ENCODE results near the gene MPHOSPH6. TPM values are rescaled to one million over a fixed set of nuclear protein-coding genes. Genes with fewer than 3 reads are reported as not detected.

The MPHOSPH6 gene
- total RNA-seq, 6 experiments from 2014 or later = 5.0 to 22.1 (median 9.4) TPM

GRCh38 chr16:82194086-82194485 is 24.1 kb upstream of the MPHOSPH6 start:
- H3K4me3 ChIP-seq = no peak overlapping the region
- no peak for ATAC-seq
- H3K9me3 ChIP-seq = no peaks in the 10 kb centered on the region
- H3K36me3 ChIP-seq = no peaks in the 10 kb centered on the region
- peaks cover 0 to 13% (median 3%) of the 10 kb centered on the region in 4 donors for H3K4me1 ChIP-seq
- H3K27me3 ChIP-seq = no peaks in the 10 kb centered on the region
- no peak for DNase-seq
- H3K27ac ChIP-seq = no peak overlapping the region
- 100% methylated on average over 1 of the region's 1 CpG for WGBS (ENCODE audit: insufficient coverage, low coverage, low lambda C conversion rate, missing lambda C conversion rate)
- TF ChIP-seq CTCF (IDR thresholded peaks at IDR 0.05) (no peak), POLR2A (IDR thresholded peaks at IDR 0.05) (no peak)
- intact Hi-C loops (cut with DNase I) = no loop called here

- H3K4me3 ChIP-seq = no peak overlapping the region
- no peaks in the 10 kb centered on the region for H3K27me3 ChIP-seq
- TF ChIP-seq CTCF (IDR thresholded peaks at IDR 0.05) (no peak), POLR2A (IDR thresholded peaks at IDR 0.05) (no peak)
- no peaks in the 10 kb centered on the region for H3K36me3 ChIP-seq
- 46% methylated on average over 4 of the region's 4 CpGs for WGBS (ENCODE audit: insufficient coverage, low coverage, low lambda C conversion rate, missing lambda C conversion rate)
- ATAC-seq (peak; percentile 40 to 65 (median 59)), DNase-seq (no peak)
- H3K9me3 ChIP-seq = no peaks in the 10 kb centered on the region
- intact Hi-C loops (cut with DNase I) = no loop called here
- H3K4me1 ChIP-seq = peaks cover 0 to 13% (median 3%) of the 10 kb centered on the region in 4 donors
- H3K27ac ChIP-seq = no peak overlapping the region
These were observed 22.6 kb upstream of the MPHOSPH6 start for GRCh38 chr16:82192665-82193064.

- no peaks in the 10 kb centered on the region for H3K9me3 ChIP-seq
- TF ChIP-seq POLR2A (IDR thresholded peaks at IDR 0.05) (no peak), CTCF (IDR thresholded peaks at IDR 0.05) (no peak)
- intact Hi-C loops (cut with DNase I) = no loop called here
- DNase-seq (no peak), ATAC-seq (no peak)
- no peaks in the 10 kb centered on the region for H3K27me3 ChIP-seq
- H3K4me3 ChIP-seq = no peak overlapping the region
- no peak overlapping the region for H3K27ac ChIP-seq
- H3K4me1 ChIP-seq = peaks cover 0 to 1% (median 0%) of the 10 kb centered on the region in 4 donors
- 57% methylated on average over 2 of the region's 2 CpGs for WGBS (ENCODE audit: insufficient coverage, low coverage, low lambda C conversion rate, missing lambda C conversion rate)
- no peaks in the 10 kb centered on the region for H3K36me3 ChIP-seq
These were observed 20.4 kb upstream of the MPHOSPH6 start for GRCh38 chr16:82190386-82190785.

GRCh38 chr16:82187829-82188228 is 17.8 kb upstream of the MPHOSPH6 start:
- DNase-seq (no peak), ATAC-seq (no peak)
- H3K27me3 ChIP-seq = no peaks in the 10 kb centered on the region
- H3K4me1 ChIP-seq = no peaks in the 10 kb centered on the region
- no peaks in the 10 kb centered on the region for H3K36me3 ChIP-seq
- intact Hi-C loops (cut with DNase I) = no loop called here
- WGBS (ENCODE audit: insufficient coverage, low coverage, low lambda C conversion rate, missing lambda C conversion rate) = 67% methylated on average over 1 of the region's 1 CpG
- no peaks in the 10 kb centered on the region for H3K9me3 ChIP-seq
- no peak overlapping the region for H3K4me3 ChIP-seq
- H3K27ac ChIP-seq = no peak overlapping the region
- no peak for TF ChIP-seq POLR2A (IDR thresholded peaks at IDR 0.05)
- TF ChIP-seq CTCF (IDR thresholded peaks at IDR 0.05) = no peak

GRCh38 chr16:82185012-82185411 is 15.0 kb upstream of the MPHOSPH6 start:
- Histone ChIP-seq H3K27ac (no peak overlapping the region), H3K27me3 (no peaks in the 10 kb centered on the region), H3K4me3 (no peak overlapping the region), H3K4me1 (no peaks in the 10 kb centered on the region), H3K9me3 (no peaks in the 10 kb centered on the region), H3K36me3 (no peaks in the 10 kb centered on the region)
- ATAC-seq (no peak), DNase-seq (no peak)
- TF ChIP-seq CTCF (IDR thresholded peaks at IDR 0.05) (no peak), POLR2A (IDR thresholded peaks at IDR 0.05) (no peak)
- intact Hi-C loops (cut with DNase I) = no loop called here
